Caco-2 (cell line): Measurements from ENCODE around the gene INTS7. TPM values are rescaled to one million over a fixed set of nuclear protein-coding genes. Genes with fewer than 3 reads are reported as not detected.

Experiments used
- BruUV-seq: library from RNA; stranded (reverse); fragments of 400-500 nt; replicated peaks from 2 replicates; lab custom pipeline; 2021; lab: Mats Ljungman, UMichigan
- CTCF ChIA-PET: fragments of 300-600 bp; sonication (Branson Sonifier 250); formaldehyde crosslinking; loops from one replicate; lab custom pipeline; 2022; ENCODE audit warnings: antibody characterized with exemption; lab: Charles Lee
- POLR2A ChIA-PET: fragments of 300-600 bp; sonication (Branson Sonifier 250); formaldehyde crosslinking; loops from one replicate; lab custom pipeline; 2022; ENCODE audit warnings: antibody characterized with exemption; lab: Charles Lee
- DNase-seq, 2 experiments: peaks; one replicate each; pipeline versions ENCODE4 v3.0.0 to v3.0.0-alpha.2; 2020 to 2022
- H3K27me3 ChIP-seq: replicated peaks from 2 replicates; pipeline ENCODE4 v1.6.0; 2011; ENCODE audit warnings: low read length; ENCODE audit not compliant: control insufficient read depth, insufficient read depth
- H3K36me3 ChIP-seq: 2 replicates; pipeline ENCODE4 v1.5.1; 2011; ENCODE audit warnings: low read length; ENCODE audit not compliant: control insufficient read depth, insufficient read depth
- H3K4me1 ChIP-seq: fragments of 250-450 bp; sonication (Bioruptor Pico); 2 replicates; pipeline ENCODE4 v1.5.1; 2020; ENCODE audit warnings: mild to moderate bottlenecking
- H3K4me3 ChIP-seq: 2 replicates; pipeline ENCODE4 v1.5.1; 2011; ENCODE audit warnings: low read depth, mild to moderate bottlenecking, control low read depth, low read length
- H3K9me3 ChIP-seq: fragments of 250-450 bp; sonication (Bioruptor Pico); 2 replicates; pipeline ENCODE4 v1.5.1; 2020; ENCODE audit warnings: mild to moderate bottlenecking, moderate library complexity
- H3K27ac Mint-ChIP-seq: one replicate; pipeline ENCODE4 v1.8.0; 2022; ENCODE audit warnings: mixed read lengths; ENCODE audit not compliant: unreplicated experiment
- H3K27me3 Mint-ChIP-seq: one replicate; pipeline ENCODE4 v1.8.0; 2022; ENCODE audit warnings: mixed read lengths; ENCODE audit not compliant: insufficient read depth, unreplicated experiment
- H3K36me3 Mint-ChIP-seq: one replicate; pipeline ENCODE4 v1.8.0; 2022; ENCODE audit warnings: mild to moderate bottlenecking, mixed read lengths; ENCODE audit not compliant: insufficient read depth, unreplicated experiment
- H3K4me1 Mint-ChIP-seq: one replicate; pipeline ENCODE4 v1.8.0; 2022; ENCODE audit warnings: low read depth, mixed read lengths; ENCODE audit not compliant: unreplicated experiment
- H3K4me3 Mint-ChIP-seq: one replicate; pipeline ENCODE4 v1.8.0; 2022; ENCODE audit warnings: mild to moderate bottlenecking, moderate library complexity, mixed read lengths; ENCODE audit not compliant: unreplicated experiment
- H3K9me3 Mint-ChIP-seq: one replicate; pipeline ENCODE4 v1.8.0; 2022; ENCODE audit warnings: mixed read lengths; ENCODE audit not compliant: unreplicated experiment
- intact Hi-C: fragments of 100-400 bp; cut with micrococcal nuclease; formaldehyde crosslinking; loops from one replicate; pipeline ENCODE4 v1.10.0; 2022; ENCODE audit not compliant: unreplicated experiment
- total RNA-seq: library from RNA; stranded (reverse); gene quantifications from 2 replicates; pipeline ENCODE4 v1.2.3, GENCODE V29; 2022
- TF ChIP-seq, protein P1 (sequence below), 2 experiments: fragments of 200-600 bp in 1 of 2; IDR thresholded peaks; 1 replicate in 1 of 2; 2 replicates in 1 of 2; pipeline versions ENCODE4 v1.5.1 to v1.8.0; 2011 to 2022; ENCODE audit warnings: antibody characterized with exemption in 1 of 2, control low read depth in 1 of 2, inconsistent platforms in 1 of 2, low read depth in 1 of 2, low read length in 1 of 2, mild to moderate bottlenecking in 1 of 2, moderate library complexity in 1 of 2; ENCODE audit not compliant: insufficient read depth in 1 of 2, severe bottlenecking in 1 of 2, unreplicated experiment in 1 of 2

INTS7 gene
- total RNA-seq, 1 experiment from 2014 or later, result 31.9 TPM

GRCh38 chr1:211929683-211930082 is 105.7 kb downstream of the INTS7 start:
- peaks cover 6% of the 10 kb centered on the region for H3K36me3 Mint-ChIP-seq
- DNase-seq, result no peak
- H3K27me3 Mint-ChIP-seq, result no peaks in the 10 kb centered on the region
- Histone ChIP-seq H3K36me3 (no peaks in the 10 kb centered on the region), H3K27me3 (no peaks in the 10 kb centered on the region), H3K9me3 (no peaks in the 10 kb centered on the region), H3K4me3 (no peak overlapping the region), H3K4me1 (peaks cover 26% of the 10 kb centered on the region)
- peaks cover 20% of the 10 kb centered on the region for H3K4me1 Mint-ChIP-seq
- peak overlapping the region; percentile 23 for H3K27ac Mint-ChIP-seq
- no peak overlapping the region for H3K4me3 Mint-ChIP-seq
- ChIA-PET POLR2A (no interaction called here), CTCF (no interaction called here)
- H3K9me3 Mint-ChIP-seq, result no peaks in the 10 kb centered on the region
- BruUV-seq, result no TSS peak
- intact Hi-C loops, result loop anchor here (5.0 kb wide), 1 partner anchor 102 kb away; no protein-coding TSS in a partner anchor
- TF ChIP-seq, protein P1, sequence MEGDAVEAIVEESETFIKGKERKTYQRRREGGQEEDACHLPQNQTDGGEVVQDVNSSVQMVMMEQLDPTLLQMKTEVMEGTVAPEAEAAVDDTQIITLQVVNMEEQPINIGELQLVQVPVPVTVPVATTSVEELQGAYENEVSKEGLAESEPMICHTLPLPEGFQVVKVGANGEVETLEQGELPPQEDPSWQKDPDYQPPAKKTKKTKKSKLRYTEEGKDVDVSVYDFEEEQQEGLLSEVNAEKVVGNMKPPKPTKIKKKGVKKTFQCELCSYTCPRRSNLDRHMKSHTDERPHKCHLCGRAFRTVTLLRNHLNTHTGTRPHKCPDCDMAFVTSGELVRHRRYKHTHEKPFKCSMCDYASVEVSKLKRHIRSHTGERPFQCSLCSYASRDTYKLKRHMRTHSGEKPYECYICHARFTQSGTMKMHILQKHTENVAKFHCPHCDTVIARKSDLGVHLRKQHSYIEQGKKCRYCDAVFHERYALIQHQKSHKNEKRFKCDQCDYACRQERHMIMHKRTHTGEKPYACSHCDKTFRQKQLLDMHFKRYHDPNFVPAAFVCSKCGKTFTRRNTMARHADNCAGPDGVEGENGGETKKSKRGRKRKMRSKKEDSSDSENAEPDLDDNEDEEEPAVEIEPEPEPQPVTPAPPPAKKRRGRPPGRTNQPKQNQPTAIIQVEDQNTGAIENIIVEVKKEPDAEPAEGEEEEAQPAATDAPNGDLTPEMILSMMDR (IDR thresholded peaks at IDR 0.05; ENCODE audit: insufficient read depth in 1 of 2, low read depth in 1 of 2, low read length in 1 of 2, severe bottlenecking in 1 of 2, unreplicated experiment in 1 of 2), result no peak

- ChIA-PET POLR2A (no interaction called here), CTCF (interaction anchor here (0.8 to 1.0 kb wide), 3 partner anchors 100 to 249 kb away, joined by 3 to 4 read pairs (median 3); no protein-coding TSS in a partner anchor)
- H3K27me3 Mint-ChIP-seq, result no peaks in the 10 kb centered on the region
- TF ChIP-seq, protein P1 (IDR thresholded peaks at IDR 0.05; ENCODE audit: insufficient read depth in 1 of 2, low read depth in 1 of 2, low read length in 1 of 2, severe bottlenecking in 1 of 2, unreplicated experiment in 1 of 2), result no peak
- H3K36me3 ChIP-seq, result no peaks in the 10 kb centered on the region
- H3K9me3 ChIP-seq, result no peaks in the 10 kb centered on the region
- H3K9me3 Mint-ChIP-seq, result no peaks in the 10 kb centered on the region
- BruUV-seq, result no TSS peak
- peaks cover 6% of the 10 kb centered on the region for H3K36me3 Mint-ChIP-seq
- H3K27ac Mint-ChIP-seq, result peak overlapping the region; percentile 23
- H3K4me3 Mint-ChIP-seq, result no peak overlapping the region
- no peak overlapping the region for H3K4me3 ChIP-seq
- DNase-seq, result peak; percentile 44 to 66
- H3K27me3 ChIP-seq, result no peaks in the 10 kb centered on the region
- intact Hi-C loops, result loop anchor here (1.0 to 5.0 kb wide), 3 partner anchors 15 to 249 kb away; no protein-coding TSS in a partner anchor
- H3K4me1 ChIP-seq, result peaks cover 26% of the 10 kb centered on the region
- H3K4me1 Mint-ChIP-seq, result peaks cover 20% of the 10 kb centered on the region
Measured at GRCh38 chr1:211928993-211929637, 106.2 kb downstream of the INTS7 start.

DNA sequence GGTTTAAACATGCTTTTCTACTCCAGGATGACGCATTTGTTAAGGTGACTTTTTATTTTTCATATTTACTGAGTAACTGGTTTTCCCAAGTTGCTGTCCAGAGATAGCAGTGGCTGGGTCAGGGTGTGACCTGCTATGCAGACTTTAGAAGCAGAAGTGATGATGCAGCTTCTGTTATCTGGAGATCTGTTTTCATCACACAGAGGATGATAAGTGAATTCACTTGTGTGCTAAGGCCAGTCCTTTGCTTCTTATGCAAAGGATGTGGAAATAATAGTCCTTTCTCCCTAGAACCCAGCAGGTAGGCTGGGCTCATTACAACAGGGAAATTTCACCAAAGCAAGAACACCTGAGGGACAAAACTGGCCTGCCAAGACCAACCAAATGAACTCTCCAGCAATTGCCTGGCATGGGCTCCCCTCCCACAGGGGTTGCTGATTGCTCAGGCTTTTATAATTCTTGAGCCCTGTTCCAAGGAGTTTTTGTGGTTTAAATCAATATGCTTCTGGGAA is 107.0 kb downstream of the INTS7 start:
- Histone ChIP-seq H3K4me3 (no peak overlapping the region), H3K27me3 (no peaks in the 10 kb centered on the region), H3K36me3 (no peaks in the 10 kb centered on the region), H3K4me1 (peaks cover 26% of the 10 kb centered on the region), H3K9me3 (no peaks in the 10 kb centered on the region)
- POLR2A ChIA-PET, result no interaction called here
- no peak overlapping the region for H3K4me3 Mint-ChIP-seq
- H3K9me3 Mint-ChIP-seq, result no peaks in the 10 kb centered on the region
- H3K36me3 Mint-ChIP-seq, result peaks cover 6% of the 10 kb centered on the region
- CTCF ChIA-PET, result interaction anchor here (0.8 to 1.0 kb wide), 3 partner anchors 99 to 248 kb away, joined by 3 to 4 read pairs (median 3); no protein-coding TSS in a partner anchor
- DNase-seq, result peak; percentile 74 to 80
- H3K4me1 Mint-ChIP-seq, result peaks cover 20% of the 10 kb centered on the region
- H3K27ac Mint-ChIP-seq, result peak overlapping the region; percentile 60
- no TSS peak for BruUV-seq
- no peaks in the 10 kb centered on the region for H3K27me3 Mint-ChIP-seq
- intact Hi-C loops, result loop anchor here (1.0 to 5.0 kb wide), 3 partner anchors 16 to 248 kb away; no protein-coding TSS in a partner anchor
- TF ChIP-seq, protein P1 (IDR thresholded peaks at IDR 0.05; ENCODE audit: insufficient read depth in 1 of 2, low read depth in 1 of 2, low read length in 1 of 2, severe bottlenecking in 1 of 2, unreplicated experiment in 1 of 2), result no peak
